Measurements from ENCODE around the gene RAE1.
"Not testable (repeated sequence)": the region's sequence is repeated elsewhere in the genome, so short reads cannot be mapped to it uniquely, and the experiment has no call there.

The RAE1 gene

GRCh38 chr20:57415771-57416170, 64.7 kb downstream of the RAE1 start:
- TF ChIP-seq CTCF (IDR thresholded peaks at IDR 0.05; ENCODE audit: insufficient read depth, low read depth, low read length, missing control alignments), result no peak
- H3K4me3 ChIP-seq (ENCODE audit: low read depth, low read length), result no peak overlapping the region
- DNase-seq (ENCODE audit: low read depth), result no peak

- no peak for TF ChIP-seq CTCF (IDR thresholded peaks at IDR 0.05; ENCODE audit: insufficient read depth, low read depth, low read length, missing control alignments)
- DNase-seq (ENCODE audit: low read depth), result no peak
- H3K4me3 ChIP-seq (ENCODE audit: low read depth, low read length), result no peak overlapping the region
Observed at GRCh38 chr20:57416296-57417022, 65.4 kb downstream of the RAE1 start.

GRCh38 chr20:57417051-57417689, 66.1 kb downstream of the RAE1 start:
- TF ChIP-seq CTCF (IDR thresholded peaks at IDR 0.05; ENCODE audit: insufficient read depth, low read depth, low read length, missing control alignments), result no peak
- H3K4me3 ChIP-seq (ENCODE audit: low read depth, low read length), result no peak overlapping the region
- no peak for DNase-seq (ENCODE audit: low read depth)

- no peak overlapping the region for H3K4me3 ChIP-seq (ENCODE audit: low read depth, low read length)
- no peak for DNase-seq (ENCODE audit: low read depth)
Observed at GRCh38 chr20:57417830-57418780, 67.0 kb downstream of the RAE1 start.

GRCh38 chr20:57419479-57419878, 68.4 kb downstream of the RAE1 start:
- not testable (repeated sequence) for H3K4me3 ChIP-seq (ENCODE audit: low read depth, low read length); DNase-seq (ENCODE audit: low read depth)

More at GRCh38 chr20:57417830-57418780, 67.0 kb downstream of the RAE1 start:
- no peak for TF ChIP-seq CTCF (IDR thresholded peaks at IDR 0.05; ENCODE audit: insufficient read depth, low read depth, low read length, missing control alignments)

GRCh38 chr20:57420571-57421252, 69.7 kb downstream of the RAE1 start:
- TF ChIP-seq CTCF (IDR thresholded peaks at IDR 0.05; ENCODE audit: insufficient read depth, low read depth, low read length, missing control alignments), result no peak
- no peak for DNase-seq (ENCODE audit: low read depth)
- H3K4me3 ChIP-seq (ENCODE audit: low read depth, low read length), result no peak overlapping the region

Data from GM12865 (cell line).